Parathyroid adenoma (tissue), 2 donors: ENCODE measurements around the gene CABLES1.
"Not testable (repeated sequence)": the region's sequence is repeated elsewhere in the genome, so short reads cannot be mapped to it uniquely, and the experiment has no call there.

ENCODE experiments used
- H2AFZ ChIP-seq: fragments of 300-600 bp; sonication (generic); one replicate; pipeline ENCODE4 v1.7.0; 2017; ENCODE audit warnings: antibody characterized with exemption, mild to moderate bottlenecking
- H3K27ac ChIP-seq: fragments of 300-600 bp; sonication (generic); one replicate; pipeline ENCODE4 v1.7.0; 2017
- H3K27me3 ChIP-seq: fragments of 300-600 bp; sonication (generic); one replicate; pipeline ENCODE4 v1.7.0; 2017; ENCODE audit warnings: low read length; ENCODE audit not compliant: control insufficient read depth, insufficient read depth
- H3K36me3 ChIP-seq: fragments of 300-600 bp; sonication (generic); one replicate; pipeline ENCODE4 v1.7.0; 2017; ENCODE audit warnings: low read length; ENCODE audit not compliant: control insufficient read depth, insufficient read depth
- H3K4me1 ChIP-seq: fragments of 300-600 bp; sonication (generic); one replicate; pipeline ENCODE4 v1.7.0; 2017; ENCODE audit warnings: control low read depth
- H3K4me2 ChIP-seq: fragments of 300-600 bp; sonication (generic); one replicate; pipeline ENCODE4 v1.7.0; 2017; ENCODE audit warnings: low read length
- H3K4me3 ChIP-seq: fragments of 300-600 bp; sonication (generic); one replicate; pipeline ENCODE4 v1.7.0; 2017; ENCODE audit warnings: low read depth, low read length
- H3K79me2 ChIP-seq: fragments of 300-600 bp; sonication (generic); one replicate; pipeline ENCODE4 v1.7.0; 2017; ENCODE audit warnings: control low read depth
- H3K9ac ChIP-seq: fragments of 300-600 bp; sonication (generic); one replicate; pipeline ENCODE4 v1.7.0; 2017; ENCODE audit warnings: mild to moderate bottlenecking
- H3K9me3 ChIP-seq: fragments of 300-600 bp; sonication (generic); one replicate; pipeline ENCODE4 v1.7.0; 2017; ENCODE audit warnings: low read length; ENCODE audit not compliant: control insufficient read depth
- TF ChIP-seq, protein P1 (sequence below): fragments of 300-600 bp; sonication (generic); IDR thresholded peaks from one replicate; pipeline ENCODE4 v1.7.0; 2017; ENCODE audit warnings: antibody characterized with exemption, mild to moderate bottlenecking
- donor health status: primary hyperparathyroidism.

The CABLES1 gene

DNA sequence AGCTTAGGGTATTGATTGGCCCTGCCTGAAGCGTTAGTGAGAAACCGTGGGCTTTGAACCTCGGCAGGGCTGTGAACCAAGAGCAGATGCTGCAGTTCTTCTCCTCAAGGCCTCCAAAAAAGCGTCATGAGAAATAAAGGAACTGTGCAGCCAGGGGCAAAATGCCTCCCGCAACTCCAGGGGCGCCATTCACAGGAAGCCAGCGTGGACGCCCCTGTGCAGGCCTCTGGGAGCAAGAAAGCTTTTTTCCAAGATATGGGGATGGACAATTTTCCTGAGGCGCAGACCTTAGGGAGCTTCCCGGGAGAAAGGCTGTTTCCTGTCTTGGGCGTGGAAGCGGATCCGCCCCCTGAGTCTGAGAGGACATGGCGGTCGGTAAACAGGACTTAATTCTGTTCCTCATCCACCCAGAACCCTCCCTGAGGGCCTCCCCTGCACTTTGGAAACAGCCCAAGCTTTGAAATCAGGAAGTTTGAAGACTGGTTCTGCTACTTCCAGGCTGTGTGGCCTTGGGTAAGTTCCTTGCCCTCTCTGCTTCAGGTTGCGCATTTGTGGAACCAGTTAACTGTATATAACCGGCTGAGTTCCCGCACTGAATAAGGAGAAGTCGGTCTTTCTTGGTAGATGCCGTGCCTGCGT lies 29.6 kb upstream of the CABLES1 start:
- no peaks in the 10 kb centered on the region for H3K9me3 ChIP-seq
- no peaks in the 10 kb centered on the region for H3K79me2 ChIP-seq
- no peak overlapping the region for H3K27ac ChIP-seq
- H3K4me3 ChIP-seq: no peak overlapping the region
- no peak overlapping the region for H2AFZ ChIP-seq
- TF ChIP-seq, protein P1, sequence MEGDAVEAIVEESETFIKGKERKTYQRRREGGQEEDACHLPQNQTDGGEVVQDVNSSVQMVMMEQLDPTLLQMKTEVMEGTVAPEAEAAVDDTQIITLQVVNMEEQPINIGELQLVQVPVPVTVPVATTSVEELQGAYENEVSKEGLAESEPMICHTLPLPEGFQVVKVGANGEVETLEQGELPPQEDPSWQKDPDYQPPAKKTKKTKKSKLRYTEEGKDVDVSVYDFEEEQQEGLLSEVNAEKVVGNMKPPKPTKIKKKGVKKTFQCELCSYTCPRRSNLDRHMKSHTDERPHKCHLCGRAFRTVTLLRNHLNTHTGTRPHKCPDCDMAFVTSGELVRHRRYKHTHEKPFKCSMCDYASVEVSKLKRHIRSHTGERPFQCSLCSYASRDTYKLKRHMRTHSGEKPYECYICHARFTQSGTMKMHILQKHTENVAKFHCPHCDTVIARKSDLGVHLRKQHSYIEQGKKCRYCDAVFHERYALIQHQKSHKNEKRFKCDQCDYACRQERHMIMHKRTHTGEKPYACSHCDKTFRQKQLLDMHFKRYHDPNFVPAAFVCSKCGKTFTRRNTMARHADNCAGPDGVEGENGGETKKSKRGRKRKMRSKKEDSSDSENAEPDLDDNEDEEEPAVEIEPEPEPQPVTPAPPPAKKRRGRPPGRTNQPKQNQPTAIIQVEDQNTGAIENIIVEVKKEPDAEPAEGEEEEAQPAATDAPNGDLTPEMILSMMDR: no peak
- H3K9ac ChIP-seq: no peak overlapping the region
- no peaks in the 10 kb centered on the region for H3K36me3 ChIP-seq
- H3K4me1 ChIP-seq: no peaks in the 10 kb centered on the region
- H3K27me3 ChIP-seq: no peaks in the 10 kb centered on the region
- H3K4me2 ChIP-seq: no peak overlapping the region

DNA sequence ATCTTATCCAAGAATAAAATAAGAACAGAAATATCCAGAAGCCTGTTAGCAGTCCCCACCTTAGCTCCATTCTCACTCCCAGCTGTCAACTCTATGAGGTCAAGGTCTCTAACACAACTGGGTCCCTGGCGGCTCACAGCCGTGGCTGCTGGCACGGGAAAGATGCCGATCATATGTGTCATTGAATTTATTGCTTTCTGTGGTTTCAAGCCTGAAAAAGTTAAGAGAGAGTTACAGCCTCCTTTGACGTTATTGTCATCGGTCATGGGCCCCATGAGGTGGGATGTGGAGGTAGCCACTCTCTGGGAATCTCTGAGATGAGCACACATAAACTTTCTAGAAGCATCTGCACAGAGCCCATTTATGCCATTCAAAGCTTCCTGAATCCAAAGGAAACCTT lies 28.7 kb upstream of the CABLES1 start:
- Histone ChIP-seq H3K4me3 (no peak overlapping the region), H3K9ac (no peak overlapping the region), H3K4me1 (no peaks in the 10 kb centered on the region), H2AFZ (no peak overlapping the region), H3K79me2 (no peaks in the 10 kb centered on the region), H3K36me3 (no peaks in the 10 kb centered on the region), H3K9me3 (no peaks in the 10 kb centered on the region), H3K27ac (no peak overlapping the region), H3K27me3 (no peaks in the 10 kb centered on the region), H3K4me2 (no peak overlapping the region)
- TF ChIP-seq, protein P1: no peak

DNA sequence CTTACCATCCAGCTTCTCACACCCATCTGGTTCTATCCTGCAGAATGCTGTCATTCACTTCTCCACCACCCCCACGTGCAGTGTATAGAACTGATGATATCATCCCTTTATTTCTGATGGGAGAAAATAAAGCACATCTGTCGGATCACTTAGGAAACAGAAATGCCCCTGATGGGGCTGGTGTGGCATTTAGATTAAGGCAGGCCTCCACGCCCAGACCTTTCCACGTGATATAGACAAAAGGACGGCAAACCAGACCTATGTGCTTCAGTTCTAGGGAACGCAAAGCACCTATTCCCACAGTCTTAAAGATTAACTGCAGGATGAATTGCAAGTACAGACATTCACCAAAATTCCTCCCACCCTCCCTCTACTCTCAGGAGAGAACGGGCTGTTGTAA lies 27.6 kb upstream of the CABLES1 start:
- no peak overlapping the region for H3K27ac ChIP-seq
- H3K4me3 ChIP-seq: no peak overlapping the region
- no peaks in the 10 kb centered on the region for H3K9me3 ChIP-seq
- H2AFZ ChIP-seq: no peak overlapping the region
- TF ChIP-seq, protein P1: no peak
- H3K27me3 ChIP-seq: no peaks in the 10 kb centered on the region
- H3K79me2 ChIP-seq: no peaks in the 10 kb centered on the region
- H3K4me1 ChIP-seq: no peaks in the 10 kb centered on the region
- H3K36me3 ChIP-seq: no peaks in the 10 kb centered on the region
- no peak overlapping the region for H3K4me2 ChIP-seq
- H3K9ac ChIP-seq: no peak overlapping the region

DNA sequence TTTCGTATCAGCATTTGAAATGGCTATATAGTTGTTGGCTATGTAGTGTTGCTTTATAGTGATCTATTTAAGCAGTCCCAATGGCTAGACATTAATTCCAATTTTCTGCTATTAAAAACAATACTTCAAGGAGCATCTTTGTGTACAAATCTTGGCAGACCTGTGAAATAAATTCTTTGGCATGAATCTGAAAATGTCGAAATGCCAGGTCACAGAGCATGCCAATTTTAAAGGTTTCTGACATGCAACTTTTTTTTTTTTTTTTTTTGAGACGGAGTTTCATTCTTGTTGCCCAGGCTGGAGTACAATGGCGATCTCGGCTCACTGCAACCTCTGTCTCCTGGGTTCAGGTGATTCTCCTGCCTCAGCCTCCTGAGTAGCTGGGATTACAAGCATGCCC lies 26.8 kb upstream of the CABLES1 start:
- Histone ChIP-seq H3K79me2 (no peaks in the 10 kb centered on the region), H2AFZ (no peak overlapping the region), H3K36me3 (no peaks in the 10 kb centered on the region), H3K9ac (no peak overlapping the region), H3K27me3 (no peaks in the 10 kb centered on the region), H3K4me3 (no peak overlapping the region), H3K4me1 (no peaks in the 10 kb centered on the region), H3K4me2 (no peak overlapping the region), H3K9me3 (no peaks in the 10 kb centered on the region), H3K27ac (no peak overlapping the region)
- TF ChIP-seq, protein P1: no peak

DNA sequence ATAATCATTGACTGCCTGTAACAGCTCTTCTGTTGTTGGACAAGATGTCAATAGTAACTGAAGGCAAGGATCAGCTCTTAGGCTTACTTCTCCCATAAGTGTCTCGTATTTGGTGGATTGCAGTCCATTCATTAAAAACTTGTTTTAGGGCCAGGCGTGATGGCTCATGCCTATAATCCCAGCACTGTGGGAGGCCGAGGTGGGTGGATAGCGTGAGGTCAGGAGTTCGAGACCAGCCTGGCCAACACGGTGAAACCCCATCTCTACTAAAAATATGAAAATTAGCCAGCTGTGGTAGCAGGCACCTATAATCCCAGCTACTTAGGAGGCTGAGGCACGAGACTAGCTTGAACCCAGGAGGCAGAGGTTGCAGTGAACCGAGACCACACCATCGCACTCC lies 26.1 kb upstream of the CABLES1 start:
- H3K79me2 ChIP-seq, H3K9me3 ChIP-seq, H3K27me3 ChIP-seq, H3K4me2 ChIP-seq, H3K27ac ChIP-seq, H3K4me3 ChIP-seq, H3K36me3 ChIP-seq, H3K9ac ChIP-seq, H2AFZ ChIP-seq, H3K4me1 ChIP-seq: not testable (repeated sequence)
